HEK293T (cell line): ENCODE data around the gene BAHCC1.

Experiments
- FOXM1 ChIP-seq: fragments of 450-650 bp; IDR thresholded peaks from 2 replicates; pipeline ENCODE4 v1.6.1; 2017; ENCODE audit warnings: mild to moderate bottlenecking, borderline replicate concordance
- LEF1 ChIP-seq: fragments of 450-650 bp; IDR thresholded peaks from 2 replicates; pipeline ENCODE4 v1.6.1; 2017; ENCODE audit warnings: mild to moderate bottlenecking, borderline replicate concordance
- PKNOX1 ChIP-seq: fragments of 450-650 bp; IDR thresholded peaks from 2 replicates; pipeline ENCODE4 v1.6.1; 2016
- SUZ12 ChIP-seq: fragments of 450-650 bp; IDR thresholded peaks from 2 replicates; pipeline ENCODE4 v1.6.1; 2016; ENCODE audit warnings: mild to moderate bottlenecking
- ZNF384 ChIP-seq: fragments of 450-650 bp; IDR thresholded peaks from 2 replicates; pipeline ENCODE4 v1.6.1; 2016

GRCh38 chr17:81457917-81458555 is 62.8 kb downstream of the BAHCC1 start:
- TF ChIP-seq SUZ12: no peak
- no peak for TF ChIP-seq LEF1
- TF ChIP-seq ZNF384: no peak
- TF ChIP-seq FOXM1: no peak
- no peak for TF ChIP-seq PKNOX1
